Prostate gland (tissue), 2 donors: Measurements from ENCODE around the gene PDE8B. TPM values are rescaled to one million over a fixed set of nuclear protein-coding genes. Genes with fewer than 3 reads are reported as not detected.

Source experiments
- DNase-seq: peaks from one replicate; pipeline ENCODE4 v3.0.0-alpha.2; 2019; ENCODE audit warnings: low spot score
- H3K27ac ChIP-seq, 2 donors: fragments of 200-600 bp; sonication (generic); 2 replicates each; pipeline ENCODE4 v1.5.1; 2017 to 2019
- H3K27me3 ChIP-seq: fragments of 200-600 bp; sonication (generic); replicated peaks from 2 replicates; pipeline ENCODE4 v1.5.1; 2019; ENCODE audit not compliant: insufficient read depth
- H3K36me3 ChIP-seq, 2 donors: fragments of 200-600 bp; sonication (generic); 1 replicate in 1 of 2; 2 replicates in 1 of 2; pipeline versions ENCODE4 v1.5.1 to v1.8.1; 2017 to 2019
- H3K4me1 ChIP-seq: fragments of 200-600 bp; sonication (generic); replicated peaks from 2 replicates; pipeline ENCODE4 v1.5.1; 2019
- H3K4me3 ChIP-seq, 2 donors: fragments of 200-600 bp; sonication (generic); 2 replicates each; pipeline ENCODE4 v1.5.1; 2017 to 2019
- H3K9me3 ChIP-seq: fragments of 200-600 bp; sonication (generic); 2 replicates; pipeline ENCODE4 v1.5.1; 2017
- POLR2A ChIP-seq: fragments of 450-650 bp; IDR thresholded peaks from one replicate; pipeline ENCODE4 v1.6.1; 2016; ENCODE audit warnings: antibody characterized with exemption, mild to moderate bottlenecking
- POLR2AphosphoS5 ChIP-seq: sonication (generic); formaldehyde crosslinking; IDR thresholded peaks from one replicate; pipeline ENCODE4 v1.6.1; 2017; ENCODE audit warnings: antibody characterized with exemption
- WGBS: methylation state at CpG from one replicate; pipeline ENCODE4 v1.1.5; 2018; 5-methylcytosine and 5-hydroxymethylcytosine counted together
- intact Hi-C: fragments of 100-400 bp; cut with DNase I; formaldehyde crosslinking; loops from one replicate; pipeline ENCODE4 v1.14.2; 2022
- total RNA-seq, 2 donors: library from RNA; depleted of rRNA; stranded (reverse); fragments of >200 nt; gene quantifications; one replicate each; pipeline ENCODE4 v1.1.0, GENCODE V29; 2016
- TF ChIP-seq, protein P1 (sequence below), 4 experiments: fragments of 200-600 bp in 2 of 4; fragments of 450-650 bp in 2 of 4; sonication (generic) in 2 of 4; IDR thresholded peaks; 1 replicate in 3 of 4; 2 replicates in 1 of 4; pipeline ENCODE4 v1.5.1; 2016 to 2019; ENCODE audit warnings: antibody characterized with exemption in 4 of 4, mild to moderate bottlenecking in 2 of 4, moderate library complexity in 2 of 4

The PDE8B gene
- total RNA-seq, 2 donors from 2014 or later: 25.6 to 66.0 TPM

DNA sequence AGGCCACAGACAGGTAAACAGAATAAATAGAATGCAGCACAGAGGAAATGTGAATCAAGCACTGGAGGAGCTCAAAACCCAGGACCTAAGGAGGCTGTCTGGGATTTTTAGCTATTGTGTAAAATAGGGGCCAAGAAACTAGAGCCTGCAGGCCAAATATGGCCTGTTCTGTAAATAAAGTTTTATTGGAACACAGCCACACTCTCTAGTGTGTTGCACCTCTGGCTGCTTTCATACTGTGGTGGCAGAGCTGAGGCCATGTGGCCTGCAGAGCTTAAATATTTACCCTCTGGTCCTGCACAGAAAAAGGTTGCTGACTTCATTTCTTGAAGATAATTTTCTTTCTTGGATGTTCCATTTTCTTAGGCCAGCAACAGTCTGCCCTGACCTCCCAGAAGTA, 145.3 kb downstream of the PDE8B start:
- no peaks in the 10 kb centered on the region for H3K4me1 ChIP-seq

GRCh38 chr5:77356740-77357139, 146.3 kb downstream of the PDE8B start:
- H3K4me1 ChIP-seq: no peaks in the 10 kb centered on the region
- no peaks in the 10 kb centered on the region for H3K36me3 ChIP-seq
- H3K4me3 ChIP-seq: no peak overlapping the region
- no peak overlapping the region for H3K27ac ChIP-seq
- no peaks in the 10 kb centered on the region for H3K27me3 ChIP-seq
- WGBS: 79% methylated on average over 3 of the region's 3 CpGs
- no peak for DNase-seq
- TF ChIP-seq POLR2AphosphoS5 (no peak), POLR2A (no peak)
- TF ChIP-seq, protein P1, sequence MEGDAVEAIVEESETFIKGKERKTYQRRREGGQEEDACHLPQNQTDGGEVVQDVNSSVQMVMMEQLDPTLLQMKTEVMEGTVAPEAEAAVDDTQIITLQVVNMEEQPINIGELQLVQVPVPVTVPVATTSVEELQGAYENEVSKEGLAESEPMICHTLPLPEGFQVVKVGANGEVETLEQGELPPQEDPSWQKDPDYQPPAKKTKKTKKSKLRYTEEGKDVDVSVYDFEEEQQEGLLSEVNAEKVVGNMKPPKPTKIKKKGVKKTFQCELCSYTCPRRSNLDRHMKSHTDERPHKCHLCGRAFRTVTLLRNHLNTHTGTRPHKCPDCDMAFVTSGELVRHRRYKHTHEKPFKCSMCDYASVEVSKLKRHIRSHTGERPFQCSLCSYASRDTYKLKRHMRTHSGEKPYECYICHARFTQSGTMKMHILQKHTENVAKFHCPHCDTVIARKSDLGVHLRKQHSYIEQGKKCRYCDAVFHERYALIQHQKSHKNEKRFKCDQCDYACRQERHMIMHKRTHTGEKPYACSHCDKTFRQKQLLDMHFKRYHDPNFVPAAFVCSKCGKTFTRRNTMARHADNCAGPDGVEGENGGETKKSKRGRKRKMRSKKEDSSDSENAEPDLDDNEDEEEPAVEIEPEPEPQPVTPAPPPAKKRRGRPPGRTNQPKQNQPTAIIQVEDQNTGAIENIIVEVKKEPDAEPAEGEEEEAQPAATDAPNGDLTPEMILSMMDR (IDR thresholded peaks at IDR 0.05): no peak
- H3K9me3 ChIP-seq: no peaks in the 10 kb centered on the region
- intact Hi-C loops: no loop called here

More for the DNA sequence above, 145.3 kb downstream of the PDE8B start:
- no peaks in the 10 kb centered on the region for H3K27me3 ChIP-seq
- no peak overlapping the region for H3K27ac ChIP-seq
- no peak for TF ChIP-seq POLR2A
- no peak for TF ChIP-seq POLR2AphosphoS5
- TF ChIP-seq, protein P1 (IDR thresholded peaks at IDR 0.05): no peak
- intact Hi-C loops: no loop called here
- DNase-seq: no peak
- no peaks in the 10 kb centered on the region for H3K36me3 ChIP-seq
- no peak overlapping the region for H3K4me3 ChIP-seq
- no peaks in the 10 kb centered on the region for H3K9me3 ChIP-seq

GRCh38 chr5:77358255-77359205, 148.1 kb downstream of the PDE8B start:
- no peak overlapping the region for H3K27ac ChIP-seq
- TF ChIP-seq POLR2A (no peak), POLR2AphosphoS5 (no peak)
- TF ChIP-seq, protein P1 (IDR thresholded peaks at IDR 0.05): no peak
- no peaks in the 10 kb centered on the region for H3K36me3 ChIP-seq
- no peaks in the 10 kb centered on the region for H3K9me3 ChIP-seq
- DNase-seq: no peak
- WGBS: 58% methylated on average over 10 of the region's 10 CpGs
- intact Hi-C loops: no loop called here
- H3K27me3 ChIP-seq: no peaks in the 10 kb centered on the region
- H3K4me3 ChIP-seq: no peak overlapping the region
- no peaks in the 10 kb centered on the region for H3K4me1 ChIP-seq

DNA sequence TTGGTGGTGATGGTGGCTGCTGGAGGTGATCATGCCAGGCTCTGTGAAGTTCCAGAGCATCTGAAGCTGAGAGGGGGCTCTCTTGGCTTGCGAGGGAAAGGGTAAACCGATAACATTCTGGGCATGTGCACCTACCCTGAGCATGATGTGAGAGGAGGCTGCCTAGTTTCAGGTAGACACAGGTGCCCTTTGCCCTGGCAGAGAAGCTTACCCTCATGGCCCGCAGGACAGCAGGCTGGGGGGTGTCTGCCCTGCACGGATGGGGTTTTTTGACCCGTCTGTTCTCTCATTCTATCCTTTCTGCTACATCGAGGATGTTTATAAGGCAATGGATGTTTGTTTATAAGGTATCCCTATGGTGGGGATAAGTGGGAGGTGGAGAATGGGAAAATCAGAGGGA, 148.8 kb downstream of the PDE8B start:
- 63% methylated on average over 6 of the region's 6 CpGs for WGBS
- Histone ChIP-seq H3K4me1 (no peaks in the 10 kb centered on the region), H3K27ac (no peak overlapping the region), H3K27me3 (no peaks in the 10 kb centered on the region), H3K4me3 (no peak overlapping the region), H3K9me3 (no peaks in the 10 kb centered on the region), H3K36me3 (no peaks in the 10 kb centered on the region)
- no peak for TF ChIP-seq POLR2AphosphoS5
- TF ChIP-seq POLR2A: no peak
- TF ChIP-seq, protein P1 (IDR thresholded peaks at IDR 0.05): no peak
- intact Hi-C loops: no loop called here
- DNase-seq: no peak

DNA sequence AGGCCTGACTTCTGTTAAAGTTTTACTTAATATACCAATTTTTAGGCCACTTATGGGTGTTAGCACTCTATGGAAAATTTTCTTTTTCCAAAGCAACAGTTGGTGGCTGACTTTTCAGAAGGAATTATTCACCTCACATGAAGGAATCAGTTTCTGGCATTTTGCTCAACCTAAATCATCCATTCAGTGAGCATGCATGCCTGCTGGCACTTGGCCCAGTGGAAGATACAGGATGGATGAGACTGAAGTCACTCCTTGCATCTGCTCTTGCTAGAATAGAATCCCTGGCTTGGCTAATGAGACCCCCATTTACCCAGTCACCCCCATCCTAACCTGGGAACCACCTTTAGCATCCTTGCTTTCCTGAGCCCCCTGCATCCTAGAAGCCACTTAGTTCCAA, 149.9 kb downstream of the PDE8B start:
- no peak for DNase-seq
- H3K9me3 ChIP-seq: no peaks in the 10 kb centered on the region
- TF ChIP-seq, protein P1 (IDR thresholded peaks at IDR 0.05): no peak
- TF ChIP-seq POLR2A: no peak
- no peak for TF ChIP-seq POLR2AphosphoS5
- H3K36me3 ChIP-seq: no peaks in the 10 kb centered on the region
- H3K27me3 ChIP-seq: no peaks in the 10 kb centered on the region
- no peak overlapping the region for H3K27ac ChIP-seq
- intact Hi-C loops: no loop called here
- no peaks in the 10 kb centered on the region for H3K4me1 ChIP-seq
- H3K4me3 ChIP-seq: no peak overlapping the region
